Endothelial cell of umbilical vein (primary cell): ENCODE results near the gene GLOD5.

Experiments used
- CTCF ChIP-seq, 2 donors: IDR thresholded peaks; 1 replicate in 1 of 2; 2 replicates in 1 of 2; pipeline ENCODE4 v1.5.1; 2011; ENCODE audit warnings: low read length in 2 of 2, mild to moderate bottlenecking in 2 of 2, moderate library complexity in 2 of 2, control low read depth in 1 of 2, inconsistent platforms in 1 of 2, low read depth in 1 of 2; ENCODE audit not compliant: insufficient read depth in 1 of 2; ENCODE audit errors: extremely low read depth in 1 of 2
- EZH2 ChIP-seq: IDR thresholded peaks from 2 replicates; pipeline ENCODE4 v1.6.1; 2012; ENCODE audit warnings: borderline replicate concordance, low read depth, mild to moderate bottlenecking, moderate library complexity, low read length, inconsistent platforms; ENCODE audit not compliant: severe bottlenecking

DNA sequence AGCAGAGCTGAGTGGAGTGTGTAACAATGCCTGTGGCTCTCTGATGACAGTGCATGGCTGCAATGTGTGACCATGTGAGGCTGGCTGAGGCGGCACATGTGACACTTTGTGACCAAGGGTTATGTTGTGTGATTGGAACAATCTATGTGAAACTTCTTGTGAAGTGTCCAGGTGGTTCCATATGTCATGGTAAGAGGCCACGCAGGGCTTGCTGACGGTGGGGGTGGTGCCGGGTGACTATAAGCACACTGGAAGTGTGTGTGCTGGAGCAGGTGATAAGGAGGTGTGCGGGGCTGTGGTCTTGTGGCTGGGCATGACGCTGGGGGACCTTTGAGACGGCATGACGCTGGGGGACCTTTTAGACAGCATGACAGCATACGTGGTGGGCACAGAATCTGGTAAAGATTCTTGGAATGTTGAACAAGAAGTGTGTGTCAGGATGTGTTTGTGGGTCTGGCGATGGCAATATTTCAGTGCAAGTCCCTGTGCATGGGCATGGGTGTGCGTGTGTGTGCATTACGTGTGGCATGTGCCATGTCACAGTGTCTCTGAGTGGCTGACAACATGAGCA lies 32.9 kb downstream of the GLOD5 start:
- TF ChIP-seq CTCF (IDR thresholded peaks at IDR 0.05; ENCODE audit: extremely low read depth in 1 of 2, insufficient read depth in 1 of 2, low read depth in 1 of 2, low read length in 2 of 2) (no peak), EZH2 (no peak)
